HG02678 (cell line): ENCODE data around the gene C2orf68.
"Not testable (repeated sequence)": the region's sequence is repeated elsewhere in the genome, so short reads cannot be mapped to it uniquely, and the experiment has no call there.

Experiments
- ATAC-seq: cut with Tn5 transposase; IDR thresholded peaks from one replicate; pipeline ENCODE4 v1.9.1; 2021; ENCODE audit warnings: mild to moderate bottlenecking, moderate library complexity; ENCODE audit not compliant: unreplicated experiment

The C2orf68 gene

GRCh38 chr2:85611705-85612587, at the start of gene C2orf68:
Gene C2orf68 (minus strand): TSS chr2:85612066. CDS start chr2:85611984, 82 bp downstream.
- peak; percentile 74 for ATAC-seq

- ATAC-seq, result no peak
These were observed 49.4 kb upstream of the C2orf68 start for GRCh38 chr2:85661139-85661858.

DNA sequence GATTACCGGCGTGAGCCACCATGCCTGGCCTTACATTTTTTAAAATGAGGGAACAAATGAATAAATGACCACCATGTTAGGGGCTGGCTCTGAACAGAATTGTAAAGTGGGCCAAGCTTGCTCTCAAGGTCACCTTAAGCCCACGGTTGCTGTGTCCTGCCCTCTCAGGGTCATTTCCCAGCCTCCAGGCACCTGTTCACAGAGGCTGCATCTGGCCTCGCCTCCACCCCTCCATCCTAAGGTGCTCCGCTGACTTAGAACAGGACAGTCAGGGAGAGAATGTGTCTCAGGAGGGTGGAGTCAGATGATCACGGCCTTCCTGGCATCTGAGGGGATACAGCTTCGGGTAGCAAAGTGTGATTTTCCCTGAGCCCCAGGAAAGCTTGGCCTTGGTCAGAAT, 48.9 kb upstream of the C2orf68 start:
- no peak for ATAC-seq

- ATAC-seq, result not testable (repeated sequence)
These were observed 48.4 kb upstream of the C2orf68 start for GRCh38 chr2:85660301-85660700.

DNA sequence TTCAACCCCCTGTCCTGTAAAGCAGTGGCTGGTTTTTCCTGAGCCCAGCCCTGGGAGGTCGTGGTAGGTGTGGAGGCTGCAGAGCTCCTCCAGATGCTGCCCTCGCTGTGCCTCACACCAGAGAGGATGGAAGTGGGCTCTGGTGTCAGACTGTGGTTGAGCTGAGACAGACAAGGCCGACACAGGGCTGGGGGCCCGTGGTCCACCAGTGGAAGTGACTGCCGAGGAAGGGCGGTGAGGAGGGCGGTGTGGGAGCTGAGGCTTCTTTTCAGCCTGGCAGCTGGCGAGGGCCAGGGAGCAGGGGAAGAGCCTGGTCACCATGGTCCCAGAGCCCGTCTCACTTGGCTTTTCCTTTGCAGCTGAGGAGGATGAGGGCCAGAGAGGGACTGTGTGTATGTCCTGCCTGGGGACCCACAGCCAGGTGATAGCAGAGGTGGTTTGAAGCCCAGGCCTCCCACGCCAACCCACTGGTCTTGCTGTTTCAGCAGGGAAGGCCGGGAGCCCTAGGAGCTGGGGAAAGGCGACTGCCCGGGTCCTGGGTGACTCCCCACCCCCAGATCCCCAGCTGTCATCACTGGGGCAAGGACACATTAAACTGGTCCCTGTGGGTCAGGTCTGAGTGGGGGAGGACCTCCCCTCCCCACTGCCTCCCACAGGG, 47.6 kb upstream of the C2orf68 start:
- ATAC-seq, result no peak

DNA sequence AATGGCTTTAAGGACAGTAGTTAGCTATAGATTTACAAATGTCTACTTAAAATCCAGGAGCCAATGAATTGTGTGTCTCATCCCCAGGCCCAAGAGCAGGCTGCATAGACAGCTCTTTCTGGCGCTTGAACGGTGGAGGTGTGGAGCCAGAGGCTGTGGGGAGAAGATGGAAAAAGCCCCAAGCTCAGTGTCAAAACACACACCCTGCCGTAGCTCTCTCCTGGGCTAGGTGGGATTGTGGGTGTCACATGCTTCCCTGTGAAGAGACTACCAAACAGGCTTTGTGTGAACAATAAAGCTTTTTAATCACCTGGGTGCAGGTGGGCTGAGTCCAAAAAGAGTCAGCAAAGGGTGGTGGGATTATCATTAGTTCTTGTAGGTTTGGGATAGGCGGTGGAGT, 45.5 kb upstream of the C2orf68 start:
- ATAC-seq, result not testable (repeated sequence)

DNA sequence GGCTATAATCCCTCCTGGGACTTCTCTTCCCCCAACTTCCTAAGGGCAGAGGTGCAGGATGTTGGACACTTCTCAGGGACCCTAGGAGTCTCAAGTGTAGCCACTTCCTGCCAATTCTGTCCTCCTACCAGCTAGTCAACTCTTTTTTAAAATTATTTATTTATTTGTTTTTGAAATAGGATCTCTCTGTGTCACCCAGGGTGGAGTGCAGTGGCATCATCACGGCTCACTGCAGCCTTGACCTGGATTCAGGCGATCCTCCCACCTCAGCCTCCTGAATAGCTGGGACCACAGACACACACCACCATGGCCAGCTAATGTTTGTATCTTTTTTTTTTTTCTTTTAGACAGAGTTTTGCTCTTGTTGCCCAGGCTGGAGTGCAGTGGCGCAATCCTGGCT, 44.6 kb upstream of the C2orf68 start:
- no peak for ATAC-seq

DNA sequence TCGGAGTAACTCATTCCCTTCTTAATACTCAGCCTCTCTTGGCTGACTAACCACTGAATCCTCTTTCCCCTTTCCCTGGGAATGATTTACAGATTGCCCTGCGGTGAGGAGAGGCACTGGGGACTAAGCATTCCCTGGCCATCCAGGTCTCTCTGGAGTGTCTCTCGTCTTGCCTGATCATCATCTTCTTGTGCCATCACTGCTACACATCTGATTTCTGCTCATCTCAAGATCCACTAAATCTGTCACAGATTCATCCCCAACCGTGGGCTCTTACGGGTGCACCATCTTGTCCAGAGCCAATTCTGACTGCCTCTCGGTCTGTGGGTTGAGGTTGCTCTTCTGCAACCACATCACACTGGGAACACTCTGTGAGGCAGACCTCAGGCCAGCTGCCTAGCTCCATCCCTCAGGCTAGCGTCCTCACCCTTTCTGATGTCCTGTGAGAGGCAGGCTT, 44.1 kb upstream of the C2orf68 start:
- ATAC-seq, result no peak

DNA sequence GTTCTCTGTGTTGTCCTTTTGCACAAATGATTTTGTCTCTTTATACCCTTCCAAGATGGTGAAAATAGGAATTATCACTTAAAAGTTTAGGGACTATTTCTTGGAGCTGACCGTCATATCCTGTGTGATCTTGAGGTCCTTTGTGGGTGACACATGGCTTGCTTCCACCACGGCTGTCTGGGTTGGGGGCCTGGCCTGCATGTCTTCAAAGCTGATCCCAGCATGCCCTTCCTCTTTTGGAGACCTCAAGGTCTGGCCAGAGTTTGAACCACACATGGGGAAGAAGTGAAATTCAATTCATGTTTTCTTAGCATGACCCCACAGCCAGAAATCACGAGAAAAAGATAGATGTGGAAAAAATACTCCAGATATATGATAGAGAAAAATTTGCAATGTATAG, 42.1 kb upstream of the C2orf68 start:
- ATAC-seq, result no peak

DNA sequence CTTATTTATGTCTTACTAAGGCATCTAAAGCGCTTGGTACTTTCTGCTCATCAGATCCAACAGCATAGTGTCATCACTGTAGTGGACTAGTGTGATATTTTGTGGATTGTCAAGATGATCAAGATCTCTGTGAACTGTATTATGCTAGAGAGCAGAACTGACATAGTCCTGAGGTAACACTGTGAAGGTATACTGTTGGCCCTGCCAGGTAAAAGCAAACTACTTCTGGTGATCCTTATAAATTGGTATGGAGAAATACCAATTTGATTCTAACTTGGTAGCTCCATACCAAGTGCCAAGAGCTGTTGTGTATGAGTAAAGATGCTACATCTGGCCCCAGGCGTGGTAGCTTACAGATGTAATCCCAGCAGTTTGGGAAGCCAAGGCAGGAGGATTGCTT, 40.2 kb upstream of the C2orf68 start:
- no peak for ATAC-seq

- ATAC-seq, result no peak
These were observed 39.2 kb upstream of the C2orf68 start for GRCh38 chr2:85651097-85651496.

DNA sequence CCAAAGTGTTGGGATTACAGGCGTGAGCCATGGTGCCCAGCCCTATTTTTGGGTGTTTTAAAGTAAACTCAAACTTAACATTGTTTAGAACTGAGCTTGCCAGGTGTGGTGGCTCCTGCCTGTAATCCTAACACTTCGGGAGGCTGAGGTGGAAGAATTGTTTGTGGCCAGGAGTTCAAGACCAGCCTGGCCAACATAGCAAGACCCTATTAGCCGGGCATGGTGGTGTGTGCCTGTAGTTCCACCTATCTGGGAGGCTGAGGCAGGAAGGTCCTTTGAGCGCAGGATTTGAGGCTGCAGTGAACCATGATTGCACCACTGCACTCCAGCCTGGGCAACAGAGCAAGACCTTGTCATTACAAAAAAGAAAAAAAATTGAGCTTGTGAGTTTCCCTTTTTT, 38.6 kb upstream of the C2orf68 start:
- ATAC-seq, result no peak

GRCh38 chr2:85649201-85650190, 37.6 kb upstream of the C2orf68 start:
- no peak for ATAC-seq

DNA sequence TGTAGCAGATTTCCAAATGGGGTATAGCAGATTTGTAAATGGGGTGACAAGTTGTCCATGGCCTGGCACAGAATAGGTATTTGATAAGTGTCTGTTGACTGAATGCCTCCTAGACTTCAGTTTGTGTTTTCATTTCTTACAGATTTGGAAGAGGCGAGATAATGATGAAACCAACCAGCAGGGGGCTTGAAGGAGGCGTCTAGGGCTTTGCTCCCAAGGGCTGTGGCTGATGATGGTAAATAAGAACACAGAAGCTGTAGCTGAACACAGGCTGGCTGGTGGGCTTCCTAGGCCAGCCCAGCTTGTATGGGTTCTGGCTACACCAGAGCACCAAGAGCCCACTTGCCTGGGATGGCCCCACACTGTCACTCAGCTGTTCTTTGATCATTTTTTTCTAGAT, 36.8 kb upstream of the C2orf68 start:
- ATAC-seq, result no peak

DNA sequence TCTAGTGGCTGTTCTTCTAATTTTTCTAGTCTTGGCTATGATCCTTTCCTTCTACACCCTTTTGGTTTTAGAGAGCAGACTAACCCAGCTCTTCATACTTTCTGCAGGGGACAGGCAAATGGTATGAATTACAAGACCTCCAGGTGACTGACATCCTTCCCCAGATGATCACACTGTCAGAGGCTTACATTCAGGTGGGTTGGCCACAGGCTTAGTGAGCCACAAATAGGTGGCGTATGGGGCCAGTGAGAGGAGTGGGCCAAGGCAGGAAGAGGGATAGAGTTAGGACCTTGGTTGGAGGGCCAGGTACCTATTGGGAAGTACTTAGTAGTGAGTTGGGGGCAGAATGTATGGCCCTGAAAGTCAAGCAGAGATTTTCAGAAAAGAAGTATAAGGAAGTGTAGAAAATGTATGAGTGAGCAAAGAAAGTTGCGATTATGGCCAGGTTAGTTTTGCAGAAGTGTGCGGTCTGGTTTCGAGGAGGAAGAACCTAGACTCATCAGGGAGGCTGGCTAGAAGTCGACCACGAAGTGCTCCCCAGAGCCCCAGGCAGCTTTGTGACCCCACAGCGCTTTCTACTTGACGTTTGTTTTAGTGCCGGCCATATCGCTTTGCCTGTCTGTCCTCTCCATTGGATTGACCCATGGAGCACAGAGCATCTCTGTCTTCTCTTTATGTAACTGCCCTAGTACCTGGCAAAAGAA, 36.1 kb upstream of the C2orf68 start:
- peak; percentile 84 for ATAC-seq

DNA sequence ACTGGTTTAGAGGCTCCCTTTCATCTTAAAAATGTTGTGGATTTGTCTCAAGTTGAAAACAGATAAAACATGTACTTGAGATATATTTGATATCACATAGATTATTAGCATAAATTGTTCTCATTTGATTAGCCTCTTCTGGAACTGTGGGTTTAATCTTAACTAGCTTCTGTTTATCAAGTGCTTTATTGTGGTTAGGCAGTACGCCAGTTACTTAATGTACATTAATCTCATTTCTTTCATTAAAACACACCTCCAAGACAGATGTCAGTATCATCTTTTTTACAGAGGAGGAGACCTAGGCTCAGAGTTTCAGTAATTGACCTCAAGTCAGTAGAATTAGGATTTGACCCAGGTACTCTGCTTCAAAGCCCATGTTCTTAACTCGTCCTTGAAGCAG, 34.3 kb upstream of the C2orf68 start:
- no peak for ATAC-seq

DNA sequence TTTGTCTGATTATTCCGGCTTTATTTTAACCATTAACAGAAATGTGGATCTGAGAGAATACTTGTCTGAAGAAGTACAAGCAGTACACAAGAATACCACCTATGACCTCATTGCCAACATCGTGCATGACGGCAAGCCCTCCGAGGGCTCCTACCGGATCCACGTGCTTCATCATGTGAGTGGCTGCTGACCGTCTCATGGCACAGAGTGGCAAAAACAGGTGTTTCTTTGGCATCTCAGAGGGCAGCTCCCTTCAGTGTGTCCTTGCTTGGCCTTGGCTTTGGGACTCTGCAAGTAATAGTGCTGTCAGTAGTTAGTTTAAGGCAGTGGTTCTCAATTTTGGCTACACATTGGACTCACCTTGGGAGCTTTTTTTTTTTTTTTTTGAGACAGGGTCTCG, 33.0 kb upstream of the C2orf68 start:
- no peak for ATAC-seq

- ATAC-seq, result peak; percentile 81
These were observed 30.9 kb upstream of the C2orf68 start for GRCh38 chr2:85642725-85643124.

DNA sequence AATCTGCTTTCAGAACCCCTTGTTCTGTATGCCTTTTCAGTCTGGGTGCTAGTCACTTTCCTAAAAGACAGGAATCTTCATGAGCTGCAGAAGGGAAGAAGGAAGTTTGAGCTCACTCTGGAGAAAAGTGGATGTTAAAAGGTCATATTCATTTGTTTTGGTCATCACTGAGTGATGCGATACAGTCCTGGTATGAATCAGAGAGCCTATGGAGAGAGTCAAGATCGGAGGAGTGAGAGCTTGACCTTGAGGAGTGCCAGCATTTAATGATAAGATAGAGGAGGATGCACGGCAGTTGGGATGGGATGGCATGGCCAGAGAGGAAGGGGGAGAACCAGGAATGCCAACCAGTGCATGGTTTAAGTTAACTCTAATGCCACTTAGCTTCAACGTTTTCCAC, 23.8 kb upstream of the C2orf68 start:
- no peak for ATAC-seq

GRCh38 chr2:85635011-85635410, 23.1 kb upstream of the C2orf68 start:
- no peak for ATAC-seq
